Measurements from ENCODE around the gene CHIC2.

The CHIC2 gene

GRCh38 chr4:54092405-54093323 lies 28.3 kb upstream of the CHIC2 start:
- DNase-seq, result no peak

GRCh38 chr4:54091637-54092404 lies 27.4 kb upstream of the CHIC2 start:
- DNase-seq, result peak; percentile 48 to 83 (median 71)

GRCh38 chr4:54090804-54091623 lies 26.6 kb upstream of the CHIC2 start:
- peak in 1 of 5 experiments; percentile 33 for DNase-seq

- no peak for DNase-seq
Measured at GRCh38 chr4:54090404-54090803, 26.0 kb upstream of the CHIC2 start.

GRCh38 chr4:54089875-54090274 lies 25.5 kb upstream of the CHIC2 start:
- no peak for DNase-seq

- DNase-seq, result no peak
Measured at GRCh38 chr4:54085284-54085683, 20.9 kb upstream of the CHIC2 start.

- no peak for DNase-seq
Measured at GRCh38 chr4:54082168-54082567, 17.8 kb upstream of the CHIC2 start.

- no peak for DNase-seq
Measured at GRCh38 chr4:54077812-54078211, 13.4 kb upstream of the CHIC2 start.

GRCh38 chr4:54076673-54077072 lies 12.3 kb upstream of the CHIC2 start:
- no peak for DNase-seq

GRCh38 chr4:54074381-54074780 lies 10.0 kb upstream of the CHIC2 start:
- no peak for DNase-seq

GRCh38 chr4:54073271-54073880 lies 9.0 kb upstream of the CHIC2 start:
- no peak for DNase-seq

GRCh38 chr4:54067166-54067565 lies 2.8 kb upstream of the CHIC2 start:
- DNase-seq, result no peak

GRCh38 chr4:54066718-54067129 lies 2.3 kb upstream of the CHIC2 start:
- no peak for DNase-seq

- DNase-seq, result peak in 1 of 5 experiments; percentile 7
Measured at GRCh38 chr4:54066088-54066415, 1.6 kb upstream of the CHIC2 start.

- no peak for DNase-seq
Measured at GRCh38 chr4:54065282-54066087, 1.1 kb upstream of the CHIC2 start.

GRCh38 chr4:54063737-54064316 lies 578 bp downstream of the CHIC2 start:
- DNase-seq, result peak in 3 of 5 experiments; percentile 3 to 57 (median 43)

GRCh38 chr4:54063229-54063628 lies 1.2 kb downstream of the CHIC2 start:
- DNase-seq, result peak in 1 of 5 experiments; percentile 15

- DNase-seq, result no peak
Measured at GRCh38 chr4:54062392-54062791, 2.0 kb downstream of the CHIC2 start.

- no peak for DNase-seq
Measured at GRCh38 chr4:54061873-54062272, 2.5 kb downstream of the CHIC2 start.

- no peak for DNase-seq
Measured at GRCh38 chr4:54061067-54061466, 3.3 kb downstream of the CHIC2 start.

- DNase-seq, result no peak
Measured at GRCh38 chr4:54060116-54060515, 4.3 kb downstream of the CHIC2 start.

Data from T-helper 2 cell (primary cell).